ENCODE measurements around the gene PML.

Gene PML

DNA sequence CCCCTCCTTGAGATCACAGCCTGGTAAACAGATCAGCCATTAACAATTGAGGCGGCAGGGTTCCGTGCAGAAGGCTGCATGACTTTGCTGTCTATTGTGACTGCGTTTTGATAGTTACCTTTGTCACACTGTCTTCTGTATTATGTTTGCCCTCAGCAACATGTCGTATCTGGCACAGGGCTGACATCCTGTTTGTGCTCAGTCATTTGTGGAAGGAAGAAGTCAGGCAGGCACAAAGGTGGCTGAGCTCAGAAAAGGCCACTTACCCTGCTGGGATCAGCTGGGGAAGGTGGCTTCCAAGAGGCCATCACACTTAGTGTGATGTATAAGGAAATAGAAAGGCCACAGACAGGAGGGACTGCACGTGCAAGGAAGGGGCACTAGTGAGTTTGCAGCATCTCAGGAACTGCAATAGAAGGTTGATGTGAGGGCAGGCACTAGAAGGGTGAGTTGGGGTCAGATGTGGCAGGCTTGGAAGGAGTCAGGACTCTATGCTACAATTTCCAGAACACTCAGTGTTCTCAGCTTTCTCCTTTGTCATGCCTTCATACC lies 13.4 kb downstream of the PML start:
- no peak for DNase-seq (ENCODE audit: low spot score)

DNA sequence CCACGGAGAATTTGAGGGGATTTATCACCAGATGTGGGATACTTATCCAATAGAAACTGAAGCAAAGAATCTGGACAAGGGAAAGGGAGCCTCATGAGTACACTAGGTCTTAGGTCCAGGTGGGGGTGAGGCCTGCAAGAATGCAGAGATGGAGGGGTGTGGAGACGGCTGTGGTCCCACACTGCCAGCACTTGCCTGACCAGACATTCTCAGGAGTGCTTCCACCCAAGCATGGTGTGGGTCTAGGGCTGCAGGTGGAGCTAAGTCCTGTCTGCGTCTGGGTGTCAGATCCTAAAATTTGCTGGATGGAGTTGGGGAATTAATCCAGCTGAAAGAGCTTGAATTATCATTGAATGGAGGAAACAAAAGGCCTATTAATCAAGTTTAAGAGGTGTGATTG lies 14.4 kb downstream of the PML start:
- peak; percentile 11 for DNase-seq (ENCODE audit: low spot score)

DNA sequence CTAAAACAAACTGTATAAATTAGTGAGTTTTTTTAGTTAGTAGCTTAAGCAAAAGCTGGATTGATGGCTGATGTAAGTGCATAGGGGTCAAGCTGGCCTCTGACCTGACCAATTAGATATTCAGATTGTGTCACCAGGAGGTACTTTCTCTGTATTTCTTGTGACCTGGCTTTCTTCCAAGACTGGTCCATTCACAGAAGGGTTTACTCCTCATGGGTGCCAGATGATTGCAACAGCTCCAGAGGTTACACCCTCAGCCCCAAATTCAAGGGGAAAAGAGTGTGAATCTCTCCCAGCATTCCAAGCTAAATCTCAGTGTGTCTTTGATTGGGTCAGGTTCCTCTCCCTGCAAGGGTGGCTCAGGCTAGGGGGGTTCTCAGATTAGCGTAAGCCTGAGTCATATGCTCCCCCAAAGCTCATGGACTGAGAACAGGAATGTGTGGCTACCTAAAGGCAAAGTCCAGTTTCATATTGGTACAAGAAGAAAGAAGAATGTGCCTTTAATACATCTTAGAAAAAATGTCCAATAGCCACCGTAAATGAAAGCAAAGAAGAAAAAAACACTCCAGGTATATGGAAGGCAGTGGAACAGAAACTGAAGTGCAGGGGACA lies 16.5 kb downstream of the PML start:
- DNase-seq (ENCODE audit: low spot score), result no peak

DNA sequence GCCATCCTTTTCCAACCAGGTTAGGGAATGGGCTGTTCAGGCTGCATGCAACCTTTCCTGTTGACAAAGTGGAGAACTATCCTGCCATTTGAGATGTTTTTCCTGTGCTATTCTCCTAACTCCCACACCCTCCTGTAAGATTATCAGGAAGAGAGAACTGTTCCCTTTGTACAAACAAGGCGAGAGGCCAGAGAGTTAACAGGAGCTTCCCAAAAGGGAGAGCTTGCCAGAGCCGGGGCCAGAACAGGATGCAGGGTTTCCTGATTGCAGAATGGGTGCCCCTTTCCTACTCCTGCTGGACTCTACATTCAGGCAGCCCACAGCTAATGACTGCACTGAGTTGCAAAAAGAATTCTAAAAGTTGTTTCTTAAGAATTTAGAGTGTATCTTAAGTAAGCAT lies 17.1 kb downstream of the PML start:
- no peak for DNase-seq (ENCODE audit: low spot score)

DNA sequence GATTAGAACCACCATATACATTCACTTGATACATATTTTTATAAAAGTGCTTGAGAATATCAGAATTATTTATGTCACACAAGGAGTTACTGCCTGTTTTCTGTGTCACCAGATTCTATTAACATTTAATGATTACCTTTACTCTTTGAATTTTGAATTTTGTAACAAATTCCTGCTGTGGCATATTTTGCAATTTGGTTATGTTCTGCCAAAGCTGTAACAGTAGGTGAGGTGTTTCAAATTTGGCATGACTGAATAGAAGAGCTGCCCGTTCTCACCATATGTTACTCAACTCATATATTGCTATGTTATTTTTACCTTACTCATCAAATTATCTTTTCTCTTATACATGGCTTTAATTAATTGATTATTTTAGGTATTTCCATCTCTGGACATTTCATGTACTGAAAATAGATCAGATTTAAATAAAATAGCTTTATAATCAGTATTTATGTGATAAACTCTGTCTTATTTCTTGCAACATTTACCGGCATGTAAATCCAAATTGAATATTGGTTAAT lies 18.9 kb downstream of the PML start:
- DNase-seq (ENCODE audit: low spot score), result no peak

DNA sequence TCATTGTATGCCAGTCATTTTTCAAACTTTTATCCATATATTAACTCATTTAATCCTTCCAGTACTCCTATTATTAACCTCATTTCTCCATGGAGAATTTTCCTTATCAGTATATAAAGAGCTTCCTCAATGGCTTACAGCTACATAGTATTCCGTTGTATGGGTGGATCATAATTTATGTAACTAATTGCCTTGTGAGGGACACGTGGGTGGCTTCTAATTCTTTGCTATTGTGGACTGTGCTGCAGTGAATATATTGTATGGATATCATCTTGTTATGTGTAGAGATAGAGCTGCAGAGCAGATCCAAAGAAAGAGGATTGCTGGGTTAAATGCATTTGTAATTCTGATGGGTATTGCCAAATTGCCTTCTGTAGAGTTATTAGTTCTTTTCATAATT lies 25.2 kb downstream of the PML start:
- DNase-seq (ENCODE audit: low spot score), result no peak

DNA sequence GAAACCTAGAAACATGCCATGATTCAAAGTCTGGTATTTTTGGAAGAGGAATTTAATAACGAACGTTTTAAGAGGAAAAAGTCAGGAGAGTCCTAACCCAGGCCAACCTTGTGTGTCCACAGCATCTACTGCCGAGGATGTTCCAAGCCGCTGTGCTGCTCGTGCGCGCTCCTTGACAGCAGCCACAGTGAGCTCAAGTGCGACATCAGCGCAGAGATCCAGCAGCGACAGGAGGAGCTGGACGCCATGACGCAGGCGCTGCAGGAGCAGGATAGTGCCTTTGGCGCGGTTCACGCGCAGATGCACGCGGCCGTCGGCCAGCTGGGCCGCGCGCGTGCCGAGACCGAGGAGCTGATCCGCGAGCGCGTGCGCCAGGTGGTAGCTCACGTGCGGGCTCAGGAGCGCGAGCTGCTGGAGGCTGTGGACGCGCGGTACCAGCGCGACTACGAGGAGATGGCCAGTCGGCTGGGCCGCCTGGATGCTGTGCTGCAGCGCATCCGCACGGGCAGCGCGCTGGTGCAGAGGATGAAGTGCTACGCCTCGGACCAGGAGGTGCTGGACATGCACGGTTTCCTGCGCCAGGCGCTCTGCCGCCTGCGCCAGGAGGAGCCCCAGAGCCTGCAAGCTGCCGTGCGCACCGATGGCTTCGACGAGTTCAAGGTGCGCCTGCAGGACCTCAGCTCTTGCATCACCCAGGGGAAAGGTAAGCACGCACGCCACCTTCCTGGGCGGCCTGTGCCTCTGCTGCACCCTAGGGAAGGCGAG lies 28.4 kb downstream of the PML start:
- DNase-seq (ENCODE audit: low spot score), result peak; percentile 19

DNA sequence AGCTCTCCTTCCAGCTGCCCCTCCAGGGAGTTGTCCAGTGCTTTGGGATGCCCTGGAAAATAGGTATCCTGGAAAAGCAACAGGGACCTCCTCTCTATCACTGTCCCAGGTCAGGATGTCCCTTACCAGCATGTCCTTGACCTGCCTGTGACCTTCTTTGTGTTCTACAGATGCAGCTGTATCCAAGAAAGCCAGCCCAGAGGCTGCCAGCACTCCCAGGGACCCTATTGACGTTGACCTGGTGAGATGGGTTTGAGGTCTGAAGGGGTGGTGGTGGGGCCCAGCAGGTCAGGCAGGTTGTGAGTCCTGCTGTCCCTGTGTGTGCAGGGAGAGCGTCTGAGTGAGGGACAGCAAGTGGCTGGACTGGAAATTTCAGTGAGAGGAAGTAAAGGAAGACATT lies 30.2 kb downstream of the PML start:
- no peak for DNase-seq (ENCODE audit: low spot score)

DNA sequence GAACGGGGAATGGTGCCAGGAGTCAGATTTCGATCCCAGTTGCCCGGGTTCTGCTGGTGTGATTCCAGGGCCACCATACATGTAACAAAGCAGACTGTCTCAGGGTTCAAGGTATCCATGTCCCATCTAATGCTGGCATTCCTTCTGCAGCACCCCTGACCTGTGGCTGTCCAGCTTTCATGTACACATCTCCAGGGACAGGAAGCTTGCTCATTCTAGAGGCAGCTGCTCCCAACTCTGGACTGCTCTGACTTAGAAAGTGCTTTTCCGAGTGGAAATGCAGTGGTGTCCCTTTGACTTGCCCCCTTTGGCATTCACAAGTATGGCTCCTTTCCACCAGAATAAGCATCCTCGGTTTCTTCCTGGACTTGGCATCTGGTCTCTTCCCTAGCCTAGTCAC lies 30.9 kb downstream of the PML start:
- DNase-seq (ENCODE audit: low spot score), result no peak

DNA sequence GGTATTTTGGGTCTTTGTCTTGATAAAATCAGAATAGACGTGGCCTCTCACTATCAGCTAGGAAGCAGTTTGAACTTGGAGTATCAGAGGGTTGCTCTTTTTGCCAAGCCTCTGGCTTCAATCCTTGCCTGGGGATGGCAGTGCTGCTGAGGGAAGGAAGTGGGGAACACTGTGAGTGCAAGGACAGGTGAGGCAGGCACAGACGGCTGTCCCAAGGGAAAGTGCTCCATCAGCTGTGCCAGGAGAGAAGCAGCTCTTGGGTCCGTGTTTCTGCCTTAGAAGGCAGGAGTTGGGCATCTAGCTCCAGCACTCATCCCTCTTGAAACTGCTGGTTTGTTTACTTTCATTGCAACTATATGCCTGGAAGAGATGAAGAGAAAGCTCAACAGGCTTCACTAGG lies 33.2 kb downstream of the PML start:
- no peak for DNase-seq (ENCODE audit: low spot score)

DNA sequence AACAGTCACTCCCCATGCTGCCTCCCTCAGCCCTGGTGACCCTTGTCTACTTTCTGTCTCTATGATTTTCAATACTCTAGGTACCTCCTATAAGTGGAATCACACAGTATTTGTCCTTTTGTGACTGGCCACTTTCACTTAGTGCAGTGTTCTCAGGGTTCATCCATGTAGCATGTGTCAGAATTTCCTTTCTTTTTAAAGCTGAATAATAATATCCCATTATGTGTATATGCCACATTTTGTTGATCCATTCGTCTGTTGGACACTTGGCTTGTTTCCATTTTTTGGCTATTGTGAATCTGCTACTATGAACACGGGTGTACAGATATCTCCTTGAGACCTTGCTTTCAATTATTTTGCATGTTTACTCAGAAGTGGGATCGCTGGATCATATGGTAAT lies 34.1 kb downstream of the PML start:
- no peak for DNase-seq (ENCODE audit: low spot score)

DNA sequence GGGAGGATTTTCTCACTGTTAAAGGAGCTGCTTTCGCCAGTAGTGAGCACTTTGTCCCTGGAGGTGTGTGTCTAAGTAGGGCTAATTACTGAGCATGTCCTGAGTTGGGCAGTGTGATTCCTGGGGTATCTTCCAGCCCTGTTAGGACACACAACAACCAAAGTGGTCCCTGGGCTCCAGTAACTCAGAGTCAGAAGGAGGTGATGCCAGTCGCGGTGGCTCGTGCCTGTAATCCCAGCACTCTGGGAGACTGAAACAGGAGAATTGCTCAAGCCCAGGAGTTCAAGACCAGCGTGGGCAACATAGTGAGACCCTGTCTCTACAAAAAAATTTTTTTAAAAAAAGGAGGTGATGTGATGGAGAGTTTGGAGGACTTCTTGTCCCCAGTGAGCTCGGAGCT lies 37.5 kb downstream of the PML start:
- DNase-seq (ENCODE audit: low spot score), result no peak

DNA sequence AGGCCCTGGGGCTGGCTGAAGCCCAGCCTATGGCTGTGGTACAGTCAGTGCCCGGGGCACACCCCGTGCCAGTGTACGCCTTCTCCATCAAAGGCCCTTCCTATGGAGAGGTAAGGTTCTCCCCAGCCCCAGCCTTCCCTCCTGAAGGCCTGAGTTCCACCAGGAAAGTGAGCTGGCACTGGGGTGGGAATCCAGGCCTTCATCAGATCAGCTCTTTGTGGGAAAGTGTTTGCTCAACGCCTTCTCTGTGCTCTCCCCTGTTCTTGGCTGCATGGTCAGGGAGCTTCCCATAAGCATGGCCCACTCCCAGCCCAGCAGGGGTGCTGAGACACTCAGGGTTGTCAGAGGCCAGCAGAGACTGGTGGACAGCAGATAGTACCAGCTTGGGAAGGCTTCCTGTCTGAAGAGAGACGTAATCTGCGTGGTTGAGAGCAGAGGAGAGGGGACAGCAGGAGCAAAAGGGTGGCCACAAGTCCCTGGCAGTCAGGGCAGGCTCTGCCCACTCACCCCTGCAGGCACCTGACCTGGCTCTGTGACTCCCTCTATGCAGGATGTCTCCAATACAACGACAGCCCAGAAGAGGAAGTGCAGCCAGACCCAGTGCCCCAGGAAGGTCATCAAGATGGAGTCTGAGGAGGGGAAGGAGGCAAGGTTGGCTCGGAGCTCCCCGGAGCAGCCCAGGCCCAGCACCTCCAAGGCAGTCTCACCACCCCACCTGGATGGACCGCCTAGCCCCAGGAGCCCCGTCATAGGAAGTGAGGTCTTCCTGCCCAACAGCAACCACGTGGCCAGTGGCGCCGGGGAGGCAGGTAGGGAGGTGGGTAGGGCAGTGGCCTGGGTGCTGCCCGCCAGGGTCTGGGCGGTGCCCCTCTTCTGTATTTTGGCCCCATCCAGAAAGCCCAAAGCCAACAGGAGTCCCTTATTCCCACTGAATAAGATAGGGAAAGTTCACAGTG lies 38.4 kb downstream of the PML start:
- no peak for DNase-seq (ENCODE audit: low spot score)

DNA sequence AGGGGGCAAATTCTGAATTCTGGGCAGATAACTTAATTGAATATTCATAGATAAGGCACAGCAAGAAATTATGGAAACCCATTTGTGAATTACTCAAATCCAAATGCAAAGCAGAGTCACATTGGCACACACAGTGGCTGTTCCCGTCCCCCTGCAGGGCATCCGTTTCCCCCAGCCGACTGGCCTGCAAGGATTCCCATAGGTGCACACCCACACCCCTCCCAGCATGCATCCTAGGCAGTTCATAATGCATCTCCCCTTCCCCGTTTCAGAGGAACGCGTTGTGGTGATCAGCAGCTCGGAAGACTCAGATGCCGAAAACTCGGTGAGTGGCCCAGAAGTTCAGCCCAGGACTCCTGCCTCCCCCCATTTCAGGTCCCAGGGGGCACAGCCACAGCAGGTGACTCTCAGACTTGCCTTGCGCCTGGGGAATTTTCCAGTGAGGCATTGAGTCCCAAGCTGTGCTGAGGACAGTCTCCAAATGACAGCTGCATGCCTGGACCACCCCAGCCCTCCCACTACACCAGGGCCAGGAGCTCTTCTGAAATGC lies 39.8 kb downstream of the PML start:
- no peak for DNase-seq (ENCODE audit: low spot score)

DNA sequence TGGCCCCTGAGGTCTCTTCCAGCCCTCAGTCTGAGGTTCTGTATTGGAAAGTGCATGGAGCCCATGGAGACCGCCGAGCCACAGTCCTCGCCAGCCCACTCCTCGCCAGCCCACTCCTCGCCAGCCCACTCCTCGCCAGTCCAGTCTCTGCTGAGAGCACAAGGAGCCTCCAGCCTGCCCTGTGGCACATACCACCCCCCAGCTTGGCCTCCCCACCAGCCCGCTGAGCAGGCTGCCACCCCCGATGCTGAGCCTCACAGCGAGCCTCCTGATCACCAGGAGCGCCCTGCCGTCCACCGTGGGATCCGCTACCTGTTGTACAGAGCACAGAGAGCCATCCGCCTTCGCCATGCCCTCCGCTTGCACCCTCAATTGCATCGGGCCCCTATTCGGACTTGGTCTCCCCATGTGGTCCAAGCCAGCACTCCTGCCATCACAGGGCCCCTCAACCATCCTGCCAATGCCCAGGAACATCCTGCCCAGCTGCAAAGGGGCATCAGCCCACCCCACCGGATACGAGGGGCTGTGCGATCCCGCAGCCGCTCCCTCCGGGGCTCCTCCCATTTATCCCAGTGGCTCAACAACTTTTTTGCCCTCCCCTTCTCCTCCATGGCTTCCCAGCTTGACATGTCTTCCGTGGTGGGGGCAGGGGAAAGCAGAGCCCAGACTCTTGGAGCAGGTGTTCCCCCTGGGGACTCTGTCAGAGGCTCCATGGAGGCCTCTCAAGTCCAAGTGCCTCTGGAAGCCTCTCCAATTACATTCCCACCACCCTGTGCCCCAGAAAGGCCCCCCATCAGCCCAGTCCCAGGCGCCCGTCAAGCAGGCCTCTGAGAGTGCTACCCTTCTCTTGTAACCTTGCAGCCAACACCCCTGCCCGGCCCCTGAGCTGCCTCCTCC lies 40.9 kb downstream of the PML start:
- DNase-seq (ENCODE audit: low spot score), result peak; percentile 15

DNA sequence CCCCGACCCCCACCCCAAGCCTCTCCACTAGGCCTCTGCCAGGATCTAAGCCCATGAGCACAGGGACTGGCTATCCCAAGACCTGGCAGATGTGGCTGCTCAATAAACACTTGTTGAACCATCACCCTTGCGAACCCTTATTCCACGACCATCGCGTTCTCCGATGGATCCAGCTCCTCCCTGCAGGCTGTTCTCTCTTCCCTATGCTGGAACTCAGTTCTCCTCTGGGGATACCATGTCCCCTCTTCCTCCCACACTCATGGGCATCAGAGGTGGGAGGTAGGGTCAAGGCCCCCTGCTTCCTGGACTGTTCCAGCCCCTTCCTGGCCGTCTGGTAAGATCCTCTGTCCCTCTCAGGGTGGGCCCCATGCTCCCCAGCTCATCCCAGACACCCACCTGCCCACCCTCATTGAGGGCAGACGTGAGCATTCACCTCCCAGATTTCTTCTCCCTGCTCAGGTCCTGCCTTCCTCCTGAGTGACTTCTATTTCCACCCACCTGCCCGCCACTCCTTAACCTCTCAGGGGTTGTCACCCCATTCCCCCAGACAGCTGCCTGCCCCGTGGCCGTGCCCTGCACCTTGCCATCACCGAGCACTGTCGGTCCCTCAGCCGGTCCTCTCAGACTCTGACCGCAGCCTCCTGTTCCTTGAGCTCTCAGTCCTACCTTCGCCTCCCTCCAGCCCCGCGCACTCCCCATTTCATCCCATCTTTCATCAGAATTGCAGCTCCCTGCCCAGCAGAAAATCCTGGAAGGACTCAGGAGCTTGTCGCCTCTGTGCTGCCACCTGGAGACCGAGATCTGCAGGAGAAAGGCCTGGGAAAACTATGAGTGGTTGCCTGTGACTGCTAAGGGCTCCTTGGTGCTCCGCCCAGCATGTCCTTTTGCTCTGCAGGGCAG lies 42.0 kb downstream of the PML start:
- DNase-seq (ENCODE audit: low spot score), result peak; percentile 83

DNA sequence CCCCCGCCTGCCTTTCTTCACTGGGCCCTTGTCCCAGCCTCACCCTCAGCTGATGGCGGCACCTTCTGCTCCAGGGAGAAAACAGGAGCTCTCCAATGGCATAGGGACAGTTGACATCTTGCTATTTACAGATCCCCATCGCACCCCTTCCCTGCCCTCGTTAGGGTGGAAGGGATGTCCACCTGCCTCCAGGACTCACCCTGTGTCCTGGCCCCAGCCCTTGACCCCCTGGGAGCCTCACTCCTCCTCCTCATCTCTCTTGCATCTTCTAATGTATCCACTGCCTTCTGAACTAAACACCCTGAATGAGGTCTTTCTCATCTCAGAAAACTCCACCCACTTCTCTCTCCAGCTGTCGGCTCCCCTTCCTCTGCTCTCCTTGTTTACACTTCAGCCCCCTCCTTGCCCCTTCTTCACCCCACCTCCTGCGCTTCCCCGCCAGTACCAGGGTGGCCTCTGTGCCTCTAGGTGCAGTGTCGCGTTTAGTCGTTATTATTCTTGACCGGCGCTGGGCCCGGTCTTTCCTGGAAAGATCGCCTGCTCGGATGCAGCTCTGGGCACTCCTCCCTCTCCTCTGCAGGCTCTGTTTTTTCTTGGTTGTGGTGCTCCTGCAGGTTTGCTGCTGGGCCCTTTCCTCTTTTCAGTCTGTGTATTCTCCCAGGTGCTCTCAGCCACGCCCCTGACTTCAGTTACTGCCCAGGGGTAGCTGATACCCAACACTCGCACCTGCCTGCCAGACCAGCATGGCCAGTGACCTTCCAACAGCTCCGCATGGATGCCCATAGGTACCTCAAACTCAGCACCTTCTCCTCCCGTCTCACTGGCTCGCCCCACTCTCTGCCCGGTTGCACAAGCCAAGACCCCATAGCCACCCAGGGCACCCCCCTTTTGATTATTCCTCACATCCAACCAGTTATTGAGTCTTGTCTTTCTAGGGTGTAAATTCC lies 42.9 kb downstream of the PML start:
- DNase-seq (ENCODE audit: low spot score), result peak; percentile 21

DNA sequence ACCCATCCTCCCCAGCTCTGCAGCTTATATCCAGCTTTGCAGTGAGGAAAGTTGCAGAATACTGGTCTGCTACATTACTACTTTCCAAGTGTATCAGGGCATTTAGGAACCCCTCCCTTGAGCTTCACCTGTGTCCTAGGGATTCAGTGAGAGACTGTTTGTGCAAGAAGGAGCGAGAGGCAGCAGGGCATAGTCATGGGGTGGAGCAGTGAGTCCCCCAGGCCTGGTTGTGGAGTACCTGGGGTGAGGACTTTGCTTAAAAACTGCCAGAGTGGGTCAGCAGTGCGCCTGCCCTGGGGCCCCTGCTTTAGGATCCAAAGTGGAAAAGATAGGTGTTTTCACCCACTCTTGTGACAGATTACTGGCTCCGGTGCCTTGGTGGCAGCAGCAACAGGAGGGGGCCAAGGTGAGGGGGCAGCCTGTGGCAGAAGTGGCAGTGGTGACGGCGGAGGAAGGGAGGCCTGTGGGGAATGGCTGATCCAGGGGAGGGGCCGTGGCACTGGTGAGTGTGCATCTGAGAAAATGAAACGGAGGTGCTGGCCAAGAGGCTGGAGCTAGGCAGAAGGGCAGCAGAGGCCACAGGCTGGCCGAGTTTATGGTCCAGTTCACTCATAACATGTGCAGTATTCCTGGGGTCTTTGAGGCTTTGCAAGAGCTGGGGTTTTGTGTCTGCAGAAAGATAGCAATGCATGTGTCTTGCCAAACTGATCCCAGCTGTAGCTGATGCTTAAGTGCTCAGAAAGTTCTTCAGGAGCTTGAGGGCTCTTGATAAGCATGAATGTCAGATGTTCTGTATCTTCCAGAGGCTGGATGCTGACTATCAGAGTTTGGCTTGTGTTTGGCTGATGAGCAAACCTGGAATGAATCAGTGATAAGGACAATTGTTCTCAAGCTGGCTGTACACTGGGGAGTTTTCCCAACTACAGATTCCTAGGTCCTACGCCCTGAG lies 44.5 kb downstream of the PML start:
- peak; percentile 14 for DNase-seq (ENCODE audit: low spot score)

Data from D341Med (cell line).